ENCODE results near the gene C1QL1.

- TF ChIP-seq, protein P1, sequence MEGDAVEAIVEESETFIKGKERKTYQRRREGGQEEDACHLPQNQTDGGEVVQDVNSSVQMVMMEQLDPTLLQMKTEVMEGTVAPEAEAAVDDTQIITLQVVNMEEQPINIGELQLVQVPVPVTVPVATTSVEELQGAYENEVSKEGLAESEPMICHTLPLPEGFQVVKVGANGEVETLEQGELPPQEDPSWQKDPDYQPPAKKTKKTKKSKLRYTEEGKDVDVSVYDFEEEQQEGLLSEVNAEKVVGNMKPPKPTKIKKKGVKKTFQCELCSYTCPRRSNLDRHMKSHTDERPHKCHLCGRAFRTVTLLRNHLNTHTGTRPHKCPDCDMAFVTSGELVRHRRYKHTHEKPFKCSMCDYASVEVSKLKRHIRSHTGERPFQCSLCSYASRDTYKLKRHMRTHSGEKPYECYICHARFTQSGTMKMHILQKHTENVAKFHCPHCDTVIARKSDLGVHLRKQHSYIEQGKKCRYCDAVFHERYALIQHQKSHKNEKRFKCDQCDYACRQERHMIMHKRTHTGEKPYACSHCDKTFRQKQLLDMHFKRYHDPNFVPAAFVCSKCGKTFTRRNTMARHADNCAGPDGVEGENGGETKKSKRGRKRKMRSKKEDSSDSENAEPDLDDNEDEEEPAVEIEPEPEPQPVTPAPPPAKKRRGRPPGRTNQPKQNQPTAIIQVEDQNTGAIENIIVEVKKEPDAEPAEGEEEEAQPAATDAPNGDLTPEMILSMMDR (conservative IDR thresholded peaks at IDR 0.05) = no peak
- no peak for TF ChIP-seq EZH2 (IDR thresholded peaks at IDR 0.05; ENCODE audit: low read depth)
These were observed 27.8 kb downstream of the C1QL1 start for GRCh38 chr17:44940317-44940716.

All from PC-9 (cell line).